Breast epithelium (tissue), 4 donors: ENCODE measurements around the gene ADGRV1. TPM values are rescaled to one million over a fixed set of nuclear protein-coding genes. Genes with fewer than 3 reads are reported as not detected.

ENCODE experiments used
- DNase-seq, 2 donors: peaks; one replicate each; pipeline ENCODE4 v3.0.0-alpha.2; 2019; ENCODE audit warnings: low spot score in 2 of 2
- H3K27ac ChIP-seq, 2 donors: fragments of 200-600 bp; sonication (generic) in 1 of 2; one replicate each; pipeline ENCODE4 v1.5.1; 2016 to 2019; ENCODE audit warnings: mild to moderate bottlenecking in 1 of 2
- H3K27me3 ChIP-seq, 2 donors: fragments of 200-600 bp; sonication (generic) in 1 of 2; one replicate each; pipeline versions ENCODE4 v1.5.1 to v1.6.0; 2017 to 2019; ENCODE audit warnings: control low read depth in 1 of 2, mild to moderate bottlenecking in 1 of 2
- H3K36me3 ChIP-seq: fragments of 200-600 bp; one replicate; pipeline ENCODE4 v1.5.1; 2019
- H3K4me1 ChIP-seq, 2 donors: fragments of 200-600 bp; sonication (generic); one replicate each; pipeline ENCODE4 v1.5.1; 2016 to 2019; ENCODE audit warnings: control low read depth in 1 of 2
- H3K4me3 ChIP-seq, 3 donors: fragments of 200-600 bp; sonication (generic); 1 replicate in 2 of 3; 2 replicates in 1 of 3; pipeline ENCODE4 v1.5.1; 2016 to 2019; ENCODE audit warnings: mild to moderate bottlenecking in 3 of 3, moderate library complexity in 2 of 3
- H3K9me3 ChIP-seq, 2 donors: fragments of 200-600 bp; sonication (generic) in 1 of 2; one replicate each; pipeline ENCODE4 v1.5.1; 2016 to 2019; ENCODE audit warnings: control low read depth in 1 of 2
- CTCF ChIP-seq, 3 donors: fragments of 450-650 bp; IDR thresholded peaks; one replicate each; pipeline ENCODE4 v1.5.1; 2016 to 2017; ENCODE audit warnings: antibody characterized with exemption in 3 of 3, mild to moderate bottlenecking in 3 of 3, moderate library complexity in 3 of 3
- POLR2A ChIP-seq: fragments of 450-650 bp; IDR thresholded peaks from one replicate; pipeline ENCODE4 v1.6.1; 2016; ENCODE audit warnings: antibody characterized with exemption, mild to moderate bottlenecking, moderate library complexity
- POLR2AphosphoS5 ChIP-seq, 3 donors: sonication (generic); formaldehyde crosslinking; IDR thresholded peaks; one replicate each; pipeline ENCODE4 v1.6.1; 2017; ENCODE audit warnings: antibody characterized with exemption in 3 of 3
- intact Hi-C: fragments of 100-400 bp; cut with DNase I; formaldehyde crosslinking; loops from one replicate; pipeline ENCODE4 v1.15.1; 2023; ENCODE audit warnings: low total_unique reads
- total RNA-seq, 3 donors: library from RNA; depleted of rRNA; stranded (reverse); fragments of >200 nt; gene quantifications; one replicate each; pipeline ENCODE4 v1.1.0, GENCODE V29; 2016

The ADGRV1 gene
- total RNA-seq, 3 donors from 2014 or later = 0.32 to 85.2 (median 55.3) TPM

DNA sequence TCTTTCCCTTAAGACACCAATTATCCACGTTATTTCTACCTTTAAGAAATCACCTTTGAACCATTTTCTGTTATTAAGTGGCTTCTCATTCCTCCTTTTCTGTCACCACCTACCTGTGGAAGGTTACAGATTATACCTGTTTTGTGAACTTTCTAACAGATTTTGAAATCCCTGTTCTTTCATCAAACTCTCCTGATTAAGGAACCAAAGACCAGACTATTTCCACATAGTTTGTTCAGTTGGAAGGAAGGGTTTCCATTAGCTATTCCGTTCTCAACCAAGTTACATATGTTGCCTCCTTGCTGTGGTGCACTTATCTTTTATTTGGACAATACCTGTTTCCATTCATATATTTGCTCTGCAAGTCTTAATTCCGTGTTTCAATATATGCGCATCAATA is 343.6 kb downstream of the ADGRV1 start:
- no peak overlapping the region for H3K4me3 ChIP-seq
- no peak for TF ChIP-seq POLR2A
- no peak for TF ChIP-seq POLR2AphosphoS5 (IDR thresholded peaks at IDR 0.05)
- no peak for TF ChIP-seq CTCF (IDR thresholded peaks at IDR 0.05)
- no peak for DNase-seq
- no peaks in the 10 kb centered on the region for H3K9me3 ChIP-seq
- no peaks in the 10 kb centered on the region for H3K4me1 ChIP-seq
- H3K27ac ChIP-seq = no peak overlapping the region
- H3K36me3 ChIP-seq = no peaks in the 10 kb centered on the region
- intact Hi-C loops = no loop called here
- H3K27me3 ChIP-seq = no peaks in the 10 kb centered on the region

GRCh38 chr5:90902651-90903386 is 344.2 kb downstream of the ADGRV1 start:
- no peak for TF ChIP-seq CTCF (IDR thresholded peaks at IDR 0.05)
- no peak for TF ChIP-seq POLR2AphosphoS5 (IDR thresholded peaks at IDR 0.05)
- no peak for TF ChIP-seq POLR2A

DNA sequence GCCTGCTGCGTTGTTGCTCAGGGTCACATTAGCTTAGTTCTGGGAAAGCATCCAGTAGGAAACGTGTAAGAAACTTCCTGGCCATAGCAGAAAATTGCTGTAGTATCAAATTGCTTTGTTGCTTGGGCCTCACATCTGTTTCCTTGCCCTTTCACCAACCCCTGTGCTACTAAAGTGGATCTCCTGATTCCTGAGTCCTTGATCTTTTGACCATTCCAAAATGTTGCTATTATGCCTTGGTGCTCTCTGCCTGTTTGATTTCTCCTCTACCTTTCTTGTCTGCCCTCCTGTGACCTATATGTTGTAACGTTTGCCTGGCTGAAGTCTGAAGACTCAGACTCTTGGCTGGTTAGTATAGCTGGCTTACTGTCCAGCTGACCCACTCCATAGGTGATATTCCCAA is 350.5 kb downstream of the ADGRV1 start:
- no peak overlapping the region for H3K27ac ChIP-seq
- no peaks in the 10 kb centered on the region for H3K27me3 ChIP-seq
- no peaks in the 10 kb centered on the region for H3K36me3 ChIP-seq
- no peak overlapping the region for H3K4me3 ChIP-seq
- DNase-seq = no peak
- no peaks in the 10 kb centered on the region for H3K4me1 ChIP-seq
- TF ChIP-seq POLR2AphosphoS5 (IDR thresholded peaks at IDR 0.05) (peak in 2 of 3 donors; percentile 13 to 39), POLR2A (no peak), CTCF (IDR thresholded peaks at IDR 0.05) (no peak)
- no peaks in the 10 kb centered on the region for H3K9me3 ChIP-seq
- intact Hi-C loops = no loop called here

More at GRCh38 chr5:90902651-90903386, 344.2 kb downstream of the ADGRV1 start:
- H3K4me1 ChIP-seq = no peaks in the 10 kb centered on the region
- no peaks in the 10 kb centered on the region for H3K36me3 ChIP-seq
- no peak for DNase-seq
- intact Hi-C loops = no loop called here
- no peak overlapping the region for H3K27ac ChIP-seq
- no peak overlapping the region for H3K4me3 ChIP-seq
- H3K9me3 ChIP-seq = no peaks in the 10 kb centered on the region
- H3K27me3 ChIP-seq = no peaks in the 10 kb centered on the region

DNA sequence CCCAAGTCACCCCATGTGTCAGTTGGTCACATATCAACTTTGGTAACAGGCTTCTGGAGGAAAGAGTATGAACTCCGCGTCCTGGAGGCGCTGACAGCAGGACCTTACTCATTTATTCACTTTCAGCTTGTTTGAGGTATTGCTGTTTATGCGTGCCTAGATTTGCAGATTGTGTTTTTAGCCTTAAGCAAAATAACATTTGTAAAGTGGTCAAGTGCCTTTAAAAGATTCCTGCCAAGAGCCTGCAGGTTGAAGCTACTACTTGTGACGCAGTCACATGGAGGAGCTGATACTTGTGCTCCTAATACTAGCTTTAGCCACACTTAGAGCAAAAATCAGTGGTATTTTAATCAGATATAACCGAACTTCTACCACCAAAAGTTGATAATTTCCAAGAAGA is 351.3 kb downstream of the ADGRV1 start:
- TF ChIP-seq POLR2AphosphoS5 (IDR thresholded peaks at IDR 0.05) = no peak
- no peak for TF ChIP-seq POLR2A
- no peak for TF ChIP-seq CTCF (IDR thresholded peaks at IDR 0.05)
- intact Hi-C loops = no loop called here
- DNase-seq = no peak
- H3K9me3 ChIP-seq = no peaks in the 10 kb centered on the region
- H3K27me3 ChIP-seq = no peaks in the 10 kb centered on the region
- H3K4me3 ChIP-seq = no peak overlapping the region
- H3K4me1 ChIP-seq = no peaks in the 10 kb centered on the region
- no peaks in the 10 kb centered on the region for H3K36me3 ChIP-seq
- H3K27ac ChIP-seq = no peak overlapping the region

- TF ChIP-seq POLR2AphosphoS5 (IDR thresholded peaks at IDR 0.05) (no peak), CTCF (IDR thresholded peaks at IDR 0.05) (no peak), POLR2A (no peak)
- intact Hi-C loops = no loop called here
Measured at GRCh38 chr5:90911169-90911568, 352.6 kb downstream of the ADGRV1 start.

More at GRCh38 chr5:90911169-90911568, 352.6 kb downstream of the ADGRV1 start:
- H3K27me3 ChIP-seq = no peaks in the 10 kb centered on the region
- no peaks in the 10 kb centered on the region for H3K36me3 ChIP-seq
- H3K4me3 ChIP-seq = no peak overlapping the region
- DNase-seq = no peak
- H3K27ac ChIP-seq = no peak overlapping the region
- no peaks in the 10 kb centered on the region for H3K9me3 ChIP-seq
- H3K4me1 ChIP-seq = no peaks in the 10 kb centered on the region
